Rectal smooth muscle tissue (tissue), 1 donor: ENCODE data around the gene TTC9B.

Experiments used
- H3K27ac ChIP-seq: one replicate; pipeline ENCODE4 v1.7.0; 2013; ENCODE audit warnings: low read depth, low read length, inconsistent platforms
- H3K27me3 ChIP-seq: one replicate; pipeline ENCODE4 v1.7.0; 2013; ENCODE audit warnings: low read length; ENCODE audit not compliant: control insufficient read depth, insufficient read depth
- H3K36me3 ChIP-seq: one replicate; pipeline ENCODE4 v1.7.0; 2013; ENCODE audit warnings: low read length; ENCODE audit not compliant: control insufficient read depth, insufficient read depth
- H3K4me1 ChIP-seq: one replicate; pipeline ENCODE4 v1.7.0; 2013; ENCODE audit warnings: low read length; ENCODE audit not compliant: control insufficient read depth, insufficient read depth
- H3K4me3 ChIP-seq: one replicate; pipeline ENCODE4 v1.7.0; 2013; ENCODE audit warnings: low read length
- H3K9ac ChIP-seq: one replicate; pipeline ENCODE4 v1.7.0; 2013; ENCODE audit warnings: low read length

Gene TTC9B

DNA sequence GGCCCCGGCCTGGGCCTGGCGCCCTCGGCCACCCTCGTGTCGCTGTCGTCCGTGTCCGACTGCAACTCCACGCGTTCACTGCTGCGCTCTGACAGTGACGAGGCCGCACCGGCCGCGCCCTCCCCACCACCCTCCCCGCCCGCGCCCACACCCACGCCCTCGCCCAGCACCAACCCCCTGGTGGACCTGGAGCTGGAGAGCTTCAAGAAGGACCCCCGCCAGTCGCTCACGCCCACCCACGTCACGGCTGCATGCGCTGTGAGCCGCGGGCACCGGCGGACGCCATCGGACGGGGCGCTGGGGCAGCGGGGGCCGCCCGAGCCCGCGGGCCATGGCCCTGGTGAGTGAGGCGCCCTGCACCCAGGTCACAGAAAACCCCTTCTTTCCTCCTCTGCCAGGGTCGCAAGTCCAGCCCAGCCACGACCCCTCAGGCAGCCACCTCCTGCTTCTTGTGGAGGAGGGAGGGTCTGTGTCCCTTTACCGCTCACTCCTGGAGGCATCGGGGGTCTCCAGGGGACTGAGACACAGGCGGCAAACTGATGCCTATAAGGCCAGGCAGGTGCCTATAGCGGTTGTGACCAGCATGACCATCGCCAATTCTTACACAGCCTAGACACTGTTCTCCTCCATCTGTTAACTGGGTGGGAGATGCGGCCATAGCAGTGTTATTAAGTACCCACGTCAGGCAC is 4.2 kb downstream of the TTC9B start:
- peaks cover 18% of the 10 kb centered on the region for H3K27me3 ChIP-seq
- no peak overlapping the region for H3K9ac ChIP-seq
- no peaks in the 10 kb centered on the region for H3K4me1 ChIP-seq
- H3K4me3 ChIP-seq, result no peak overlapping the region
- no peak overlapping the region for H3K27ac ChIP-seq
- H3K36me3 ChIP-seq, result peaks cover 2% of the 10 kb centered on the region

DNA sequence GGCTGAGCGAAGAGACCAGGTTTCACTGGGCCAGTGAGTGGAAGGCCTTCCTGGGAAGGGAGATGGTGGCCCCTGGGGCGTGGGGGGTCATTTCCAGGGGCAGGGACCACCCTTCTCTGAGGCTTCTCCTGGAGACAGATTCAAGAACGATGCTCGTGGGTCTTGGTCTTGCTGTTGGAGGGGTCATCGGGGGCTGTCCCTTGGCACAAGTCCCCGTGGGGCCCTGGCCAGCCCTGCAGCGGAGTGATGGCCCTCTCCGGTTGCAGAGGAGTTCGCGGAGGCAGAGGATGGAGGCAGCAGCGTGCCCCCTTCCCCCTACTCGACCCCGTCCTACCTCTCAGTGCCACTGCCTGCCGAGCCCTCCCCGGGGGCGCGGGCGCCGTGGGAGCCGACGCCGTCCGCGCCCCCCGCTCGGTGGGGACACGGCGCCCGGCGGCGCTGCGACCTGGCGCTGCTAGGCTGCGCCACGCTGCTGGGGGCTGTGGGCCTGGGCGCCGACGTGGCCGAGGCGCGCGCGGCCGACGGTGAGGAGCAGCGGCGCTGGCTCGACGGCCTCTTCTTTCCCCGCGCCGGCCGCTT is 4.8 kb downstream of the TTC9B start:
- Histone ChIP-seq H3K36me3 (peaks cover 2% of the 10 kb centered on the region), H3K4me3 (no peak overlapping the region), H3K27ac (no peak overlapping the region), H3K4me1 (no peaks in the 10 kb centered on the region), H3K27me3 (peaks cover 18% of the 10 kb centered on the region), H3K9ac (no peak overlapping the region)

DNA sequence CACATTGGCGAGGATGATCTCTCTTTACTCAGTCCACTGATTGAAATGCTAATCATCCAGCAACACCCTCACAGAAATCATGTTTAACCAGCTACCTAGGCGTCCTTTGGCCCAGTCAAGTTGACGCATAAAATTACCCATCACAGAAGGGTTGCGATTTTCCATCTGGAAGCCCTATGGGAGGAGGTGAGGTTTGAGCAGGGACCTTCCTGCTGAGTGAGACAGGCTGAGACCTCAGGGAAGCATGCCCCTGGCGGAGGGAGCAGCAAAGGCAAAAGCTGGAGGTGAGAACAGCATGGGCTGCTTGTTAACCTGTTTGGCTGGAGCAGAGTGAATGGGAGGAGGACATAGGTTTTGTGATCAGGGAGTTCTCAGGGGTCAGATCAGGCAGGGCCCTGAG is 7.3 kb downstream of the TTC9B start:
- no peak overlapping the region for H3K27ac ChIP-seq
- H3K4me3 ChIP-seq, result no peak overlapping the region
- H3K4me1 ChIP-seq, result no peaks in the 10 kb centered on the region
- H3K27me3 ChIP-seq, result peaks cover under 1% of the 10 kb centered on the region
- H3K36me3 ChIP-seq, result peaks cover 2% of the 10 kb centered on the region
- no peak overlapping the region for H3K9ac ChIP-seq

GRCh38 chr19:40208602-40209001 is 9.6 kb downstream of the TTC9B start:
- no peak overlapping the region for H3K9ac ChIP-seq
- no peaks in the 10 kb centered on the region for H3K27me3 ChIP-seq
- H3K4me3 ChIP-seq, result no peak overlapping the region
- H3K27ac ChIP-seq, result no peak overlapping the region
- H3K4me1 ChIP-seq, result no peaks in the 10 kb centered on the region
- peaks cover 7% of the 10 kb centered on the region for H3K36me3 ChIP-seq

GRCh38 chr19:40205760-40206159 is 12.4 kb downstream of the TTC9B start:
- Histone ChIP-seq H3K36me3 (peaks cover 5% of the 10 kb centered on the region), H3K9ac (no peak overlapping the region), H3K4me1 (no peaks in the 10 kb centered on the region), H3K27me3 (no peaks in the 10 kb centered on the region), H3K27ac (no peak overlapping the region), H3K4me3 (no peak overlapping the region)

DNA sequence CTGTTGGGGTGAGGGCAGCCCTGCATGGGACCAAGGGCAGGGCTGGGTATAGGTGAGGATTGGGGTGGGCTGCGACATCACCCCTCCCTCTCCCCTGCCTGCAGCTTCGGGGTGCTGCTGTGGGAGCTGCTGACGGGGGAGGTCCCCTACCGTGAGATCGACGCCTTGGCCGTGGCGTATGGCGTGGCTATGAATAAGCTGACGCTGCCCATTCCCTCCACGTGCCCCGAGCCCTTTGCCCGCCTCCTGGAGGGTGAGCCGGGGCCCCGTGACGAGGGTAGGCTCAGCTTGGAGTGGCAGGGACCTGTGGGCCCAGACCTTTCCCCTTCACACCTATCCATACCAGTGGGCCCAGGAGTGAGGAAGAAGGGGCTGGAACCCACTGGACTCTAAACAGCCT is 13.8 kb downstream of the TTC9B start:
- peaks cover 5% of the 10 kb centered on the region for H3K36me3 ChIP-seq
- H3K4me3 ChIP-seq, result no peak overlapping the region
- H3K27me3 ChIP-seq, result no peaks in the 10 kb centered on the region
- H3K9ac ChIP-seq, result no peak overlapping the region
- no peak overlapping the region for H3K27ac ChIP-seq
- H3K4me1 ChIP-seq, result no peaks in the 10 kb centered on the region

GRCh38 chr19:40200341-40201099 is 17.7 kb downstream of the TTC9B start:
- Histone ChIP-seq H3K4me1 (no peaks in the 10 kb centered on the region), H3K27ac (no peak overlapping the region), H3K9ac (no peak overlapping the region), H3K36me3 (peaks cover 5% of the 10 kb centered on the region), H3K4me3 (no peak overlapping the region), H3K27me3 (no peaks in the 10 kb centered on the region)

GRCh38 chr19:40198272-40198990 is 19.8 kb downstream of the TTC9B start:
- Histone ChIP-seq H3K9ac (no peak overlapping the region), H3K4me1 (no peaks in the 10 kb centered on the region), H3K36me3 (no peaks in the 10 kb centered on the region), H3K27me3 (no peaks in the 10 kb centered on the region), H3K4me3 (no peak overlapping the region), H3K27ac (no peak overlapping the region)

DNA sequence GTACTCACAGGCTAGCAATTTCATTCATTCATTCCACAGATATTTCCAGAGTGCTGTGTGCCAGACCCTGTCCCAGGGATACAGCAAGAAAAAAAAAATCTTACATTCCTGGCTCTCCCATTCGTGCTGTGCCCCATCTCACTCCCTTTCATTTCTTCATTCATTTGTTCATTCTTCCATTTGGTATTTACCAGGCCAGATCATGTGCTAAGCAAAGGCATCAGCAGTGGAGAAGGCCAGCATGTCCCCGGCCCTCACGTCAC is 24.7 kb downstream of the TTC9B start:
- H3K4me3 ChIP-seq, result no peak overlapping the region

DNA sequence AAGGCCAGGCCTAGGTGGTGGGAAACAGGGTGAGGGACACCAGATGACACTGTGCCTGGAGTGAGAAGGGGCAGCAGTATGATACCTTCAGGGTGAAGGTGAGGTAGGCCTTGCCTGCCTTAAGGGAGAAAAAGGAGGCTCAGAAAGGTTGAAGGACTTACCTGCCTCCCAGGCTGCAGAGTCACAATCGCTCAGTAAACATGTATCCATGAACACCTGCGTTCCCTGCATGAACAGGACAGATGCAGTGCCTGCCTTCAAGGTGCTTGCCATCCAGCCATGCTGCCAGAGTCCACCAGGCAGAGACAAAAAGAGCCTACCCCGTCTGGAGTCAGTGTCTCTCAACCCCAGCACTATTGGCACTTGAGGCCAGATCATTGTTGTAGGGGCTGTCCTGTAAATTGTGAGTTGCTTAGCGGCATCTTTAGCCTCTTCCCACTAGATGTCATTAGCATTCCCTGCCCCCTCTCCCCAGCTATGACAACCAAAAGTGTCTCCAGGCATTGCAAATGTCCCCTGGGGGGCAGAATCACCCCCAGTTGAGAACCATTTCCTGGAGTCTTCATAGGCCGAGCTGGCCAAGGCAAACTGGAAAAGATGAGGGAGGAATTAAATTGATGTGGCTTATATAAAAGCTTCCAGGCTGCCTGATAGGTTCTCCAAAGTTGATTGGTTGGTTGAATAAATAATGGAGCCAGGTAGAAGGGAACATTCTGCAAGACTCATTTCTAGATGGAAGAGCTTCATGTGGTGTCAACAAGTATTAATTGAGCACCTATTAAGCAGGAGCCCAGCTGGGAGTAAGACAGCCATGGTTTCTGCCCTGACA is 25.2 kb downstream of the TTC9B start:
- H3K27me3 ChIP-seq, result no peaks in the 10 kb centered on the region
- H3K4me3 ChIP-seq, result peak overlapping the region; percentile 70
- H3K27ac ChIP-seq, result no peak overlapping the region
- H3K9ac ChIP-seq, result peak overlapping the region; percentile 10
- H3K36me3 ChIP-seq, result no peaks in the 10 kb centered on the region
- H3K4me1 ChIP-seq, result peaks cover 6% of the 10 kb centered on the region

More for the DNA sequence above, 24.7 kb downstream of the TTC9B start:
- Histone ChIP-seq H3K36me3 (no peaks in the 10 kb centered on the region), H3K4me1 (peaks cover 6% of the 10 kb centered on the region), H3K27ac (no peak overlapping the region), H3K9ac (no peak overlapping the region), H3K27me3 (no peaks in the 10 kb centered on the region)

DNA sequence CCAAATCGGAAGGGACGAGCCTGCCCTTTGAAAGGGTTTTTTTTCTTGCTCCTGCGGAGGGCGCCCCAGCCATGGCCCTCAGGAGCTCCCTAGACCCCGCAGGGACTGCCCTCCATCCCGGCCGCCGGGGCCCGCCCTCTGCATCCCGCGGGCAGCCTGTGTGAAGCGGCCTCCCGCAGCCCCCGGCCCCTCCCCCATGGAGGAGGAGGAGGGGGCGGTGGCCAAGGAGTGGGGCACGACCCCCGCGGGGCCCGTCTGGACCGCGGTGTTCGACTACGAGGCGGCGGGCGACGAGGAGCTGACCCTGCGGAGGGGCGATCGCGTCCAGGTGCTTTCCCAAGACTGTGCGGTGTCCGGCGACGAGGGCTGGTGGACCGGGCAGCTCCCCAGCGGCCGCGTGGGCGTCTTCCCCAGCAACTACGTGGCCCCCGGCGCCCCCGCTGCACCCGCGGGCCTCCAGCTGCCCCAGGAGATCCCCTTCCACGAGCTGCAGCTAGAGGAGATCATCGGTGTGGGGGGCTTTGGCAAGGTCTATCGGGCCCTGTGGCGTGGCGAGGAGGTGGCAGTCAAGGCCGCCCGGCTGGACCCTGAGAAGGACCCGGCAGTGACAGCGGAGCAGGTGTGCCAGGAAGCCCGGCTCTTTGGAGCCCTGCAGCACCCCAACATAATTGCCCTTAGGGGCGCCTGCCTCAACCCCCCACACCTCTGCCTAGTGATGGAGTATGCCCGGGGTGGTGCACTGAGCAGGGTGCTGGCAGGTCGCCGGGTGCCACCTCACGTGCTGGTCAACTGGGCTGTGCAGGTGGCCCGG is 26.1 kb downstream of the TTC9B start:
- Histone ChIP-seq H3K9ac (peak overlapping the region; percentile 30), H3K4me1 (peaks cover 6% of the 10 kb centered on the region), H3K27me3 (no peaks in the 10 kb centered on the region), H3K27ac (no peak overlapping the region), H3K36me3 (no peaks in the 10 kb centered on the region), H3K4me3 (peak overlapping the region; percentile 70)
